Osteocyte (in vitro differentiated cells): ENCODE measurements around the gene JAZF1. TPM values are rescaled to one million over a fixed set of nuclear protein-coding genes. Genes with fewer than 3 reads are reported as not detected.

Experiments
- DNase-seq: peaks from one replicate; pipeline ENCODE4 v3.0.0; 2021; ENCODE audit warnings: mixed read lengths; ENCODE audit not compliant: unreplicated experiment; ENCODE audit errors: extremely low spot score
- H3K27ac Mint-ChIP-seq: one replicate; pipeline ENCODE4 v1.8.0; 2021; ENCODE audit warnings: mild to moderate bottlenecking, mixed read lengths; ENCODE audit not compliant: unreplicated experiment
- H3K27me3 Mint-ChIP-seq: one replicate; pipeline ENCODE4 v1.8.0; 2021; ENCODE audit warnings: mixed read lengths; ENCODE audit not compliant: unreplicated experiment
- H3K36me3 Mint-ChIP-seq: one replicate; pipeline ENCODE4 v1.8.0; 2021; ENCODE audit warnings: mixed read lengths; ENCODE audit not compliant: unreplicated experiment
- H3K4me1 Mint-ChIP-seq: one replicate; pipeline ENCODE4 v1.8.0; 2021; ENCODE audit warnings: mixed read lengths; ENCODE audit not compliant: unreplicated experiment
- H3K4me3 Mint-ChIP-seq: one replicate; pipeline ENCODE4 v1.8.0; 2021; ENCODE audit warnings: mild to moderate bottlenecking, moderate library complexity, mixed read lengths; ENCODE audit not compliant: unreplicated experiment
- H3K9me3 Mint-ChIP-seq: one replicate; pipeline ENCODE4 v1.8.0; 2021; ENCODE audit warnings: mixed read lengths; ENCODE audit not compliant: unreplicated experiment
- total RNA-seq: library from RNA; stranded (reverse); gene quantifications from 2 replicates; pipeline ENCODE4 v1.2.1, GENCODE V29; 2021
- TF ChIP-seq, protein P1 (sequence below): fragments of 200-600 bp; sonication (generic); IDR thresholded peaks from 2 replicates; pipeline ENCODE4 v1.5.0; 2021; ENCODE audit warnings: antibody characterized with exemption, mild to moderate bottlenecking, moderate library complexity

JAZF1 gene
- total RNA-seq, 1 donor from 2014 or later, result 19.8 TPM

DNA sequence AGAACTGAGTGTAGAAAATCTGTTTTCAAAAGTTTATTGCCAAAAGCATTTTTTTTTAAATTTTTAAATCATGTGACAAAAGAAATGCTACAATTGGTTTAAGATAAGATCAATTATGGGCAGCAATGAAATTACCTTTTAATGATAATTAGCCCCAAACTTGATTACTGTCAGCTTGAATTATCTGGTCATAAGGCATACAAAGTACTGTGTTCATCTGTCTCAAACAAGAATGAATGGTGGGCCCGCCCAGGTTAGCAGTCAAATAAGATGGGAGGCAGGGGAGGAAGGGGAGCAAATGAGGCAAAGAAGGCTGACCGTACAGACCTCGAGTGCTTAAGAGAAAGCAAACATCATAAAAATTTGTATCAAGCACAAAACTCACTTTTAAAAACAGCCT, 68.1 kb downstream of the JAZF1 start:
- Mint-ChIP-seq H3K27ac (no peak overlapping the region), H3K36me3 (no peaks in the 10 kb centered on the region), H3K9me3 (no peaks in the 10 kb centered on the region), H3K4me3 (no peak overlapping the region), H3K4me1 (peaks cover 19% of the 10 kb centered on the region), H3K27me3 (no peaks in the 10 kb centered on the region)
- no peak for DNase-seq
- TF ChIP-seq, protein P1, sequence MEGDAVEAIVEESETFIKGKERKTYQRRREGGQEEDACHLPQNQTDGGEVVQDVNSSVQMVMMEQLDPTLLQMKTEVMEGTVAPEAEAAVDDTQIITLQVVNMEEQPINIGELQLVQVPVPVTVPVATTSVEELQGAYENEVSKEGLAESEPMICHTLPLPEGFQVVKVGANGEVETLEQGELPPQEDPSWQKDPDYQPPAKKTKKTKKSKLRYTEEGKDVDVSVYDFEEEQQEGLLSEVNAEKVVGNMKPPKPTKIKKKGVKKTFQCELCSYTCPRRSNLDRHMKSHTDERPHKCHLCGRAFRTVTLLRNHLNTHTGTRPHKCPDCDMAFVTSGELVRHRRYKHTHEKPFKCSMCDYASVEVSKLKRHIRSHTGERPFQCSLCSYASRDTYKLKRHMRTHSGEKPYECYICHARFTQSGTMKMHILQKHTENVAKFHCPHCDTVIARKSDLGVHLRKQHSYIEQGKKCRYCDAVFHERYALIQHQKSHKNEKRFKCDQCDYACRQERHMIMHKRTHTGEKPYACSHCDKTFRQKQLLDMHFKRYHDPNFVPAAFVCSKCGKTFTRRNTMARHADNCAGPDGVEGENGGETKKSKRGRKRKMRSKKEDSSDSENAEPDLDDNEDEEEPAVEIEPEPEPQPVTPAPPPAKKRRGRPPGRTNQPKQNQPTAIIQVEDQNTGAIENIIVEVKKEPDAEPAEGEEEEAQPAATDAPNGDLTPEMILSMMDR, result no peak

DNA sequence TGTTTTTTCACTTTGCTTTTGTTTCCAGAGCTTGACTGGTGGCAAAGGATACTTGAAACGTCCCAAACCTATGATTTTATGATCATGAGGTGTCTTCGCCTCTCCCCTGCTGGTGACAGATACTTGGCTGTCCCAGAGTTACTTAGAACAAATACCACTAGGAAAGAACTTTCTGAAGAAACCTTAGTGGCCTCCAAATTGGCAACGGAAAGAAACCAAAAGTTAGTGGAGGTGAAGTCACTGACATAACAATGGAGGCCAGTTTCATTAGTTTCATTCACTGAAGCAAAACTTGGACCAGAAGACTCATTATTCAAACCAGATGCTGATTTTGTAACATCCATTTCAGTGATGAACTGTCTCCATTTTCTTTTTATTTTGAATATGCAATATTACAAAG, 68.6 kb downstream of the JAZF1 start:
- no peaks in the 10 kb centered on the region for H3K27me3 Mint-ChIP-seq
- TF ChIP-seq, protein P1, result no peak
- H3K4me3 Mint-ChIP-seq, result no peak overlapping the region
- no peak overlapping the region for H3K27ac Mint-ChIP-seq
- H3K9me3 Mint-ChIP-seq, result no peaks in the 10 kb centered on the region
- peaks cover 23% of the 10 kb centered on the region for H3K4me1 Mint-ChIP-seq
- no peak for DNase-seq
- no peaks in the 10 kb centered on the region for H3K36me3 Mint-ChIP-seq

DNA sequence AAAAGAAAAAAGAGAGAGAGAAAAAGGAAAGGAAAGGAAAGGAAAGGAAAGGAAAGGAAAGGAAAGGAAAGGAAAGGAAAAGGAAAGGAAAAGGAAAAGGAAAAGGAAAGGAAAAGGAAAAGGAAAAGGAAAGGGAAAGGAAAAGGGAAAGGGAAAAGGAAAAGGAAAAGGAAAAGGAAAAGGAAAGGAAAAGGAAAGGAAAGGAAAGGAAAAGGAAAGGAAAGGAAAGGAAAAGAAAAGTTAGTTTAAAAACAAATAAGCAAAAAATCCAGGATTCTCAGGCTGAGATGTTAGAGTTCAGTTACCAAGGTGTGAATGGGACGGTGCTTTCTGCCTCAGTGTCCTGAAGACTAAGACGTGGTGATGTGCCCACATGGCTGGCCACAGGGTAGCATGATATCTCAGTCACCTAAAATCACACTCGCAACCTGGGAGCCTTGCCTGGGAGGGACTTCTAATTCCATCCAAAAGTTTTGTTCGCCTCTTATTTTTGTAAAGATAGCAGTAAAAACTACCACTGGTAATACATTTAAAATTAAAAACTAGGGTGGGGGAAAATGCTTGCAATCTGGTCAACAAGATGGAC, 70.1 kb downstream of the JAZF1 start:
- Mint-ChIP-seq H3K27ac (no peak overlapping the region), H3K36me3 (no peaks in the 10 kb centered on the region), H3K4me1 (peaks cover 34% of the 10 kb centered on the region), H3K27me3 (no peaks in the 10 kb centered on the region), H3K4me3 (no peak overlapping the region), H3K9me3 (no peaks in the 10 kb centered on the region)
- no peak for DNase-seq
- TF ChIP-seq, protein P1, result no peak

DNA sequence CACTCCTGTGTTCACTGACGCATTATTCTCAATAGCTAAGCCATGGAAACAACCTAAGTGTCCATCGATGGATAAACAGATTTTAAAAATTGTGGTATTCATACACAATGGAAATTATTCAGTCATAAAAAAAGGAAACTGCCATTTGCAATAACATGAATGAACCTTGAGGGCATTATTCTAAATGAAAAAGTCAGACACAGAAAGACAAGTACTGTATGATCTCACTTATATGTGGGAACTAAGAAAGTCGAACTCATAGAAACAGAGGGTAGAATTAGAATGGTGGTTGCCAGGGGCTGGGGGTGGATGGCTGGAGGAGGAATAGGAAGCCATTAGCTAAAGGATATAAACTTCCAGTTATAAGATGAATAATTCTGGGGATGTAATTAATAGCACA, 71.8 kb downstream of the JAZF1 start:
- Mint-ChIP-seq H3K36me3 (peaks cover 5% of the 10 kb centered on the region), H3K4me1 (peaks cover 52% of the 10 kb centered on the region), H3K27ac (peak overlapping the region; percentile 27), H3K27me3 (no peaks in the 10 kb centered on the region), H3K4me3 (no peak overlapping the region), H3K9me3 (no peaks in the 10 kb centered on the region)
- TF ChIP-seq, protein P1, result no peak
- no peak for DNase-seq

DNA sequence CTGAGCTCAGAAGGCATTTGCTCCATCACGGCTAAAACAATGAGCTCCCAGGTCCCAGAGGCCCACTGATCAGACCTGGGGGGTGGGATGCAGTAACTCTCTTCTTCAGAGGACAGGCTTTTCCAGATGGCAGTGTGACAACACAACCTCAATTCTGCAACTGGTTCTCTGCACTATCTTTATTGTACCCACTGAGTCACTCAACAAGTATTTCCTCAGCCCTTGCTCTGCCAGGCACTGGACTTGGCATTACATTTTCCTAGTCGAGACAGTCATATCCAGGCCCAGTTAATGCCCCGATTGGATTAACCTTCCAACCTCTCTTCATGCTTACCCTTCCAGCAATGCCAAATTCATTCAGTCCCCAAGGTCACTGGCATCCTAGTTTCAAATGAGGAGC, 72.6 kb downstream of the JAZF1 start:
- H3K4me1 Mint-ChIP-seq, result peaks cover 60% of the 10 kb centered on the region
- H3K27me3 Mint-ChIP-seq, result no peaks in the 10 kb centered on the region
- H3K27ac Mint-ChIP-seq, result peak overlapping the region; percentile 27
- H3K4me3 Mint-ChIP-seq, result no peak overlapping the region
- H3K36me3 Mint-ChIP-seq, result peaks cover 6% of the 10 kb centered on the region
- TF ChIP-seq, protein P1, result no peak
- no peak for DNase-seq
- no peaks in the 10 kb centered on the region for H3K9me3 Mint-ChIP-seq
